GM21576 (cell line): ENCODE results near the gene TUBA8.

Experiments used
- ATAC-seq: cut with Tn5 transposase; IDR thresholded peaks from one replicate; pipeline ENCODE4 v1.9.1; 2021; ENCODE audit warnings: mild to moderate bottlenecking, moderate library complexity; ENCODE audit not compliant: unreplicated experiment

TUBA8 gene

DNA sequence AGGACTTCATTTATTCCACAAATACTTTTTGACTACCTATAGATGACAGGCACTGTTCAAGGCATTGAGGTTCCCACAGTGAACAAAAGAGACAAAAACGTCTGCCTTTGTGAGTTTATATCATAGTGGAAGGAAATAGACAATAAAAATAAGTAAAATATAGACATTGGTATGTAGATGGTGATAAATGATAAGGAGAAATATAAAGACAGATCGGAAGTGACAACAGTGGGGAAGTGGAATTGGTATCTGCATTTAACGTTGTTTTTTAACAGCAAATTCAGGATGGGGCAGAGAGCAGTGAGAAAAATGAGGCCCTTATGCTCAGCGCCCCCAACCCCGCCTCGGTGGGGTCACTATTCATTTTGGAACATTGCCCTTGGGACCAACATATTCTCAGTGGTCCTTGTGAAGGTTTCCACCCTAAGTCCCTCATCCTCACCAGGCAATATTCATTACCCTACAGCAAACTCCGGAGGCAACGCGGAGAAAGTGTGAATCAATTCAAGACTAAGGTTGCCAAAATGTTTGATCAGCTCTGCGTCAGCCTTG, 33.4 kb upstream of the TUBA8 start:
- no peak for ATAC-seq

- peak; percentile 91 for ATAC-seq
These were observed 32.8 kb upstream of the TUBA8 start, which contains the start of gene PEX26 for GRCh38 chr22:18077639-18078328. Gene PEX26, plus strand, starts transcription at chr22:18077990. Its CDS starts 387 bp downstream, at chr22:18078377.

DNA sequence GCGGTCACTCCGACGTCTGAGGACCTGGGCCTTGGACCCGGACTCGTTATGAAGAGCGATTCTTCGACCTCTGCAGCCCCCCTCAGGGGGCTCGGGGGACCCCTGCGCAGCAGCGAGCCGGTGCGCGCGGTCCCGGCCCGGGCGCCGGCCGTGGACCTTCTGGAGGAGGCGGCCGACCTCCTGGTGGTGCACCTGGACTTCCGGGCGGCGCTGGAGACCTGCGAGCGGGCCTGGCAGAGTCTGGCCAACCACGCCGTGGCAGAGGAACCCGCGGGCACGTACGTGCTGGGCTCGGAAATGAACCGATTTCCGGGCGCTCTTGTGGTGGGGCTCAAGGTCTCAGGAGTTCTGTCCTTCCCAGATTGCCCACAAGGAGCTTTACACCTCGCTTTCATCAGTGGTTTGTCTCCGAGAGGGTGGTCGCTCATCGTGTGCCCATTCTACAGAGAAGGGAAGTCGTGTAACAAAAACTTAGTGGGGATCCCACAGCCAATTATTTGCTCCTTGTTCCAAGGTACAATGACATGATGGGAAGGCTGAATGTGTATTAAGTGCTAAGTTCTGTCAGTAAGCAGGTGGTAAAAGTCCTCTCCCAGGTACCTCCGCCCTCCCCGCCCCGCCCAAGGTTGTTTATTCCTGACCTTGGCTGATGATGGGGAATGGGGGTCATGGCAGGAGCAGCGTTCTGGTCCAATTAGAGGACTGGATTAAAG, 32.1 kb upstream of the TUBA8 start:
- ATAC-seq = peak; percentile 13

GRCh38 chr22:18079706-18080233, 30.8 kb upstream of the TUBA8 start:
- ATAC-seq = no peak

GRCh38 chr22:18081416-18081815, 29.2 kb upstream of the TUBA8 start:
- no peak for ATAC-seq

GRCh38 chr22:18082467-18082866, 28.1 kb upstream of the TUBA8 start:
- no peak for ATAC-seq

DNA sequence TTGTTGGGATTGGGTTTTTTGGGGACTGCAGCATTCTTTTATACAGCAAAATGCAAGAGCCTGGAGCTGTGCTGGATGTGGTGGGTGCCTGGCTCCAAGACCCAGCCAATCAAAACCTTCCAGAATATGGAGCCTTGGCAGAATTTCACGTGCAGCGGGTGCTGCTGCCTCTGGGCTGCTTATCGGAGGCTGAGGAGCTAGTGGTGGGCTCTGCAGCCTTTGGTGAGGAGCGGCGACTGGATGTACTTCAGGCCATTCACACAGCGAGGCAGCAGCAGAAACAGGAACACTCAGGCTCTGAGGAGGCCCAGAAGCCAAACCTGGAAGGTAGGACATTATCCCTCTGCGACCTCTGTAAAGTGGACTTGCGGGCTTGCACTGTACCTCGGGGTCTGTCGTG, 27.2 kb upstream of the TUBA8 start:
- ATAC-seq = no peak

DNA sequence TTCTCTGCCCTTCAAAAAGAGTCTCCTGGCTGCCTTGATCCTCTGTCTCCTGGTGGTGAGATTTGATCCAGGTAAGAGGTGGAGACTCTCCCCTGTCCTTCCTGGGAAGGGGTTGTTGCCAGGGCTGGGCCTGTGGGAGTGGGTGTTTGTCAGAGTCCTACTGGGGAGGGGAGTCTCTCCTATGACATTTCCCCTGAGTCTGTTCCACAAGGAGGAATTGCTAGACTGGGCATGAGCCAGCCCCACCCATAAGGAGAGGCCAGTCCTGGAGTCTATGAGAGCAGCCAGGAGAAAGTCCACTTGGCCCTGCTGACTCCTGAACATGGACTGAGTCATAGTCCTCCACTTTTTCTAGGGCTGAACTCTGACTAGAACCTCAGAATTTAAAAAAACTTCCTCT, 25.4 kb upstream of the TUBA8 start:
- no peak for ATAC-seq

GRCh38 chr22:18087350-18087855, 23.2 kb upstream of the TUBA8 start:
- ATAC-seq = no peak

GRCh38 chr22:18088825-18089568, 21.6 kb upstream of the TUBA8 start:
- ATAC-seq = peak; percentile 53

GRCh38 chr22:18090286-18090685, 20.3 kb upstream of the TUBA8 start:
- no peak for ATAC-seq

GRCh38 chr22:18091478-18091877, 19.1 kb upstream of the TUBA8 start:
- no peak for ATAC-seq

DNA sequence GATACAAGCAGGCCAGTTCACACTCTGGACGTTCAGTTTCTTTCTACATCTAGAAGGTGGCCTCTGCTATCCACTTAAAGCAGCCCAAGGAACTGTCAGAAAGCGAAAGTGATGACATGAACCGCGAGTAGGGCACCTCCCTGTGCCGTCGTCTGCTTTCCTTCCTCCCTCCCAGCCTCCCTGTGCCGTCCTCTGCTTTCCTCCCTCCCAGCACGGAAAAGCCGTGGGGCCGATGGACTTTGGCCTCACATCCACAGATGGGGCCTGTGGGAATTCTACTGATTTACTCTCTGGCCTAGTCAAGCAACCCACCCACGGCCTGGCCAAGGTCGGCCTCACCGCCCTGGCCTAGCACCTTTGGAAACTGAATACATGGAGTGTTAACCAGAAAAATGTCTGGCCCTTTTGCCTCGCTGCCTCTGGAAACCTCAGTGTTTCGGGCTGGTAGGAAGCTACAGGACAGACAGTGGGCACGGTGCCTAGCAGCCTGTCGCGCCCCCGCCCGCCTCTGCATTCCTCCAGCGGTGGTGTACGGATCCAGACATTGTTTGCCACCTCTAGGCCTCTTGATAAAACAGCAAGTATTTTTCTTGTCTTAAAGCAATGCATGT, 18.6 kb upstream of the TUBA8 start:
- ATAC-seq = no peak

DNA sequence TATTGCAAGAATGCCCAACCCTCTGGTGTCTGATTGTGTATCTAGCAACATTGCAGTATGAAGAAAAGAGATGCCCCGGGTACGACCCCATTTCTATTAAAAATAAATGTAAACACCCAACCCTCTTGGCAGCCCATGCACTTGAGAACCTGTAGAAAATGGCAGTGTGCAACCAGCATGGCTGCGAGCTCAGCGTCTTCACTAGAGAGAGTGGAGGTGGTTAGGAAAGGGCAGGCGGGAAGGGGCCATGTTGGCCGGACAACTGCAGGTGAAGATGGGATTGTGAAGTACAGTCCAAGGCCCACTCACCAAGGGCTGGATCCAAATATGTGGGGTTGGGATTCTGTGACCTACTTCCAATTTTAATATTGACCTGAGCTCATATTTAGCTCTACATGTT, 16.9 kb upstream of the TUBA8 start:
- ATAC-seq = no peak

- no peak for ATAC-seq
These were observed 15.4 kb upstream of the TUBA8 start for GRCh38 chr22:18095101-18095805.

- ATAC-seq = no peak
These were observed 13.8 kb upstream of the TUBA8 start for GRCh38 chr22:18096823-18097222.

DNA sequence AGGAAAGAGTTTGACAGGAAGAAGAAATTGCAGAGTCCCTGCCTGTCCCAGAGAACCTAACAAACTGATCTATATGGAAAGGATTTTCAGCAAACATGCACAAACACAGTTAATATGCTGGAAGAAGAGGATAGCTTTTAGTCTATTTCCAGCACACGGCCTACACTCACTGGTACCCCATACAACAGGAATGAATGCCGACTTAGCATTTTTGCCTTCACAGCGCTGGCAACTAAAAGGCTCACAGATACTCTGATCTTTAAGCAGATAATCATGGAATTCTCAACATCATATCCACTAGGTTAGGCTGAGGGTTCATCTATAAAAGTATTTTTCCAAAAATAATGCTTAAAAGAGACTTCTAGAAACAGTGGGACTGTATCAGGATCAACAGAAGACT, 9.8 kb upstream of the TUBA8 start:
- no peak for ATAC-seq

DNA sequence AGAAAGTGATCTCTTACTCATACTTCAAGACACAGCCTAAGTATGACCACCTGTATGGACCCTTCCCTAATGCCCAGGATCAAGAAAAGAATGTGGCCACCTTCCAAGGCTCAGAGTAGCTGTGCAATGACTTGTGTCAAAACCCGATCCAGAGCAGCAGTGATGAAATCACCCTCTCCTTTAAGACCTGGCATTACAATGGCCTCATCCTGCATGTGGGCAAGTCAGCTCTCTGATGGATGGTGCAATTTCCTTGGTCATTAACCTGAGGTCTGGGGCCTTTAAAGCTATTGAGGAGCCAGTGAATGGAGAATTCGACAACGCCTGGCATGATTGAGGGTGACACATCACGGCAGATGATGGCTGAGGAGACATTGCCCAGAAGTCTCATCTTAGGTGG, 9.1 kb upstream of the TUBA8 start:
- ATAC-seq = no peak

DNA sequence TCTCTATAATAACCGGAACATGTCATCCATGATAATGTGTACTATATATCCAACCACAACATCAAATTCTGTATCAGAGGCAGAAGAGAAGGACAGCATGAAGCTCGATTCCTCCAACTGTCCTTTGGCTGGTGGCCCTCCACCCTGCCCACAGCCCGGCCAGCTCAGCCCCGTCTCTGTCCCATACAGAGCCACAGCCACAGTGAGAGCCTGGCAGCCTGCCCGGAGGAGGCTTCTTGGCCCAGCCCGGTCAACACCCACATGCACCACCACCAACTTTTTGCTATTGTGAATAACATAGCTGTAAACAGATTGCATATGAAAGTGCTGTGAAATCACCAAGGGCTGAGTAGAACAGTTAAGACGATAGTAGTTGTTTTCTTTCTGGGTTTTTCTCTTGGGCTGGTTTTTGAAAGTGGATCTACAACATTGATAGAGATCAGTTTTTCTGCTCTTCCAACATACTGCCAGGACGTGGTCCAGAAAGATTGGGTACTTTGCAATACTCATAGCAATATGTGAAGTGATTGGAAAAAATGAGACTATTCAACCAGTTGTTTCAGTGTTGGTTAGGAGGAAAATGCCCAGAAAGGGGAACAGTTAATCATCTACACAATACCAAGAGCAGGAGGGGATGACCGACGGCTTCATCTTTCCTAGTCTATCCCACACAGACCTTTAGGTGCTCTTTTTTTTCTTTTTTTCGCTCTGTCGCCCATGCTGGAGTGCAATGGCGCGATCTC, 6.9 kb upstream of the TUBA8 start:
- ATAC-seq = no peak
